Astrocyte (in vitro differentiated cells and primary cell): ENCODE measurements around the gene TNRC6A. TPM values are rescaled to one million over a fixed set of nuclear protein-coding genes. Genes with fewer than 3 reads are reported as not detected.
A peak's percentile ranks its signal among the peaks of the same experiment; 100 is the strongest.

Experiments used
- DNase-seq: peaks from one replicate; pipeline ENCODE4 v3.0.0-alpha.2; 2010; ENCODE audit warnings: low read depth
- FAIRE-seq: peaks from 2 replicates; lab custom pipeline; 2011; peaks lifted over from hg19 to GRCh38; lab: Jason Lieb, UNC
- H2AFZ ChIP-seq: 2 replicates; pipeline ENCODE4 v1.6.0; 2012; ENCODE audit warnings: low read depth, low read length, inconsistent platforms
- H3K27ac ChIP-seq: 2 replicates; pipeline ENCODE4 v1.5.1; 2011; ENCODE audit warnings: low read depth, low read length, inconsistent platforms
- H3K27me3 ChIP-seq: 2 replicates; pipeline ENCODE4 v1.6.0; 2011; ENCODE audit warnings: low read length, inconsistent platforms; ENCODE audit not compliant: insufficient read depth
- H3K36me3 ChIP-seq: 2 replicates; pipeline ENCODE4 v1.5.1; 2011; ENCODE audit warnings: low read length, inconsistent platforms; ENCODE audit not compliant: insufficient read depth
- H3K4me1 ChIP-seq: 2 replicates; pipeline ENCODE4 v1.5.1; 2011; ENCODE audit warnings: low read length, inconsistent platforms; ENCODE audit not compliant: insufficient read depth
- H3K4me2 ChIP-seq: 2 replicates; pipeline ENCODE4 v1.6.0; 2012; ENCODE audit warnings: low read length, inconsistent platforms
- H3K4me3 ChIP-seq: 2 replicates; pipeline ENCODE4 v1.5.1; 2011; ENCODE audit warnings: low read depth, mild to moderate bottlenecking, low read length, inconsistent platforms; ENCODE audit not compliant: insufficient read depth
- H3K79me2 ChIP-seq: 2 replicates; pipeline ENCODE4 v1.6.0; 2012; ENCODE audit warnings: mild to moderate bottlenecking, low read length, inconsistent platforms; ENCODE audit not compliant: insufficient read depth
- H3K9ac ChIP-seq: 2 replicates; pipeline ENCODE4 v1.6.0; 2012; ENCODE audit warnings: mild to moderate bottlenecking, low read length, inconsistent platforms
- H3K9me3 ChIP-seq: 2 replicates; pipeline ENCODE4 v1.5.1; 2012; ENCODE audit warnings: low read depth, mild to moderate bottlenecking, low read length, inconsistent platforms; ENCODE audit not compliant: insufficient read depth
- H4K20me1 ChIP-seq: 2 replicates; pipeline ENCODE4 v1.6.0; 2012; ENCODE audit warnings: low read length, inconsistent platforms; ENCODE audit not compliant: insufficient read depth
- H3K27ac Mint-ChIP-seq: one replicate; pipeline ENCODE4 v1.8.0; 2021; ENCODE audit warnings: mild to moderate bottlenecking, mixed read lengths; ENCODE audit not compliant: unreplicated experiment
- H3K27me3 Mint-ChIP-seq: one replicate; pipeline ENCODE4 v1.8.0; 2021; ENCODE audit warnings: low read depth, mixed read lengths; ENCODE audit not compliant: unreplicated experiment
- H3K36me3 Mint-ChIP-seq: one replicate; pipeline ENCODE4 v1.8.0; 2021; ENCODE audit warnings: low read depth, mixed read lengths; ENCODE audit not compliant: unreplicated experiment
- H3K4me1 Mint-ChIP-seq: one replicate; pipeline ENCODE4 v1.8.0; 2021; ENCODE audit warnings: low read depth, mixed read lengths; ENCODE audit not compliant: unreplicated experiment
- H3K4me3 Mint-ChIP-seq: one replicate; pipeline ENCODE4 v1.8.0; 2021; ENCODE audit warnings: mild to moderate bottlenecking, moderate library complexity, mixed read lengths; ENCODE audit not compliant: unreplicated experiment
- H3K9me3 Mint-ChIP-seq: one replicate; pipeline ENCODE4 v1.8.0; 2021; ENCODE audit warnings: mild to moderate bottlenecking, mixed read lengths; ENCODE audit not compliant: unreplicated experiment
- EZH2 ChIP-seq: IDR thresholded peaks from 2 replicates; pipeline ENCODE4 v1.6.1; 2012; ENCODE audit warnings: mild to moderate bottlenecking, low read length, inconsistent platforms; ENCODE audit not compliant: insufficient read depth
- total RNA-seq: library from RNA; stranded (reverse); gene quantifications from 2 replicates; pipeline ENCODE4 v1.2.1, GENCODE V29; 2021
- TF ChIP-seq, protein P1 (sequence below): IDR thresholded peaks from 2 replicates; pipeline ENCODE4 v1.5.1; 2011; ENCODE audit warnings: low read depth, mild to moderate bottlenecking, inconsistent platforms, low read length, moderate library complexity; ENCODE audit not compliant: insufficient read depth

Gene TNRC6A
- total RNA-seq, 1 donor from 2014 or later, result 51.1 TPM

DNA sequence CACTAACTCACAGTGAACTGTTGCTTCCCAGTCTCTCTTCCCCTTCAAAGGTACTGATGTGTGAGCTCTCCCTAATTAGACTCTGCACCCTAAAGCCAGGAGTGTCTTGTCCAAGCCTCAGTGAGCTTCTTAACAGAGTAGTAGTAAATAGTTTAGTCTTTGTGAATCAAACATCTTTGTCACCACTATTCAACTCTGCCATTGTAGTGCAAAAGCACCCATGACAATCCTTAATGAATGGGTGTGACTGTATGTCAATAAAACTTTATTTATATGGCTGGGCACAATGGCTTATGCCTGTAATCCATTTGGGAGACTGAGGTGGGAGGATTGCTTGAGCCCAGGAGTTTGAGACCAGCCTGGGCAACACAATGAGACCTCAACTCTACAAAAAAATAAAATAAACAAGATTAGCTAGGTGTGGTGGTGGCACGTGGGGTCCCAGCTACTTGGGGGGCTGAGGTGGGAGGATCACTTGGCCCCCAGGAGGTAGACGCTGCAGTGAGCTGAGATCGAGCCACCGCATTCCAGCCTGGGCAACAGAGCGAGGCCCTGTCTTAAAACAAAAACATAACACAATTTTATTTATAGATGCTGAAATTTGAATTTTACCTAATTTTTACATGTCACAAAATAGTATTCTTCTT, 45.5 kb upstream of the TNRC6A start:
- H3K27me3 Mint-ChIP-seq, result no peaks in the 10 kb centered on the region
- Histone ChIP-seq H2AFZ (peak overlapping the region; percentile 23), H3K4me3 (no peak overlapping the region), H3K27ac (no peak overlapping the region), H3K4me1 (peaks cover 12% of the 10 kb centered on the region), H3K9ac (no peak overlapping the region), H3K79me2 (no peaks in the 10 kb centered on the region), H3K36me3 (no peaks in the 10 kb centered on the region), H4K20me1 (no peaks in the 10 kb centered on the region), H3K9me3 (no peaks in the 10 kb centered on the region), H3K4me2 (no peak overlapping the region), H3K27me3 (no peaks in the 10 kb centered on the region)
- H3K36me3 Mint-ChIP-seq, result no peaks in the 10 kb centered on the region
- DNase-seq (no peak), FAIRE-seq (no peak)
- H3K4me3 Mint-ChIP-seq, result no peak overlapping the region
- no peak for TF ChIP-seq EZH2
- TF ChIP-seq, protein P1, sequence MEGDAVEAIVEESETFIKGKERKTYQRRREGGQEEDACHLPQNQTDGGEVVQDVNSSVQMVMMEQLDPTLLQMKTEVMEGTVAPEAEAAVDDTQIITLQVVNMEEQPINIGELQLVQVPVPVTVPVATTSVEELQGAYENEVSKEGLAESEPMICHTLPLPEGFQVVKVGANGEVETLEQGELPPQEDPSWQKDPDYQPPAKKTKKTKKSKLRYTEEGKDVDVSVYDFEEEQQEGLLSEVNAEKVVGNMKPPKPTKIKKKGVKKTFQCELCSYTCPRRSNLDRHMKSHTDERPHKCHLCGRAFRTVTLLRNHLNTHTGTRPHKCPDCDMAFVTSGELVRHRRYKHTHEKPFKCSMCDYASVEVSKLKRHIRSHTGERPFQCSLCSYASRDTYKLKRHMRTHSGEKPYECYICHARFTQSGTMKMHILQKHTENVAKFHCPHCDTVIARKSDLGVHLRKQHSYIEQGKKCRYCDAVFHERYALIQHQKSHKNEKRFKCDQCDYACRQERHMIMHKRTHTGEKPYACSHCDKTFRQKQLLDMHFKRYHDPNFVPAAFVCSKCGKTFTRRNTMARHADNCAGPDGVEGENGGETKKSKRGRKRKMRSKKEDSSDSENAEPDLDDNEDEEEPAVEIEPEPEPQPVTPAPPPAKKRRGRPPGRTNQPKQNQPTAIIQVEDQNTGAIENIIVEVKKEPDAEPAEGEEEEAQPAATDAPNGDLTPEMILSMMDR, result no peak
- H3K9me3 Mint-ChIP-seq, result peaks cover 4% of the 10 kb centered on the region
- H3K27ac Mint-ChIP-seq, result no peak overlapping the region
- peaks cover 11% of the 10 kb centered on the region for H3K4me1 Mint-ChIP-seq

DNA sequence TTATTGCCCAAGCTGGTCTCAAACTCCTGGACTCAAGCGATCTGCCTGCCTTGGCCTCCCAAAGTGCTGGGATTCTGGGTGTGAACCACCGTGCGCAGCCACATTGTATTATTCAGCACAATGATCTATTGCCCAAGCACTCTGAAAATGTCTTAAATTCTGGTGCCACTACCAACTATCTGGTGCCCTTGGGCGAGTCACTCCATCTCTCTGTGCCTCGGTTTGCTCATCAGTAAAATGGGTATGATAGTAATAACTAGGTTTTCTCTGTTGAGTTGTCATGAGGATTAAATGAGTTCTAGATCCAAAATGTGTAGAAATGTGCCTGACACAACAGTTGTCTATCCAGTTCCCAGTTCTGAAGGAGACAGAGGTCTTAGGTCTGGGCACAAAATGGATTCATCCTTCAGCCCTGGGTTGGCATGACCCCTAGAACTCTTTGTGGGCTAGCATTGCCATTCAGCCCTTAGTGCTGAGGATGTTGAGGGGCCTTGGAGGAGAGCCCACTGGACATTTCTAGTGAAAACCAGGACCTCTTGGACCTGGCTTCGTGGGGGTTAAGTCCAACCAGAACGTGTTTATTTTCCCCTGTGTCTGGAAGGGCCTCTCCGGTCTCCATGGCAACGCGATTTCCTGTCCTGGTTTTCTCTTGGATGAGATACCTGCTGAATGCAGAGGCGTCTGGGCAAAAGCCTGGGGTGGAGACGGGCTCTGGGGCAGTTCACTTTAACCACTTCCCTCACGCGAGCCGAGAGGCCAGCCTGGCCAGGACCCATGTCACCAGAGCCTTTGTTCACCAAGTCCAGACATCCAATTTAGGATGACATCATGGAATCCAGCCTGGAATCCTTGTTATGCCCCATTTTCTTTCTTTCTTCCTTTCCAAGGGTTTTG, 43.7 kb upstream of the TNRC6A start:
- FAIRE-seq (no peak), DNase-seq (peak; percentile 80)
- Histone ChIP-seq H3K4me2 (peak overlapping the region; percentile 76), H4K20me1 (no peaks in the 10 kb centered on the region), H3K36me3 (no peaks in the 10 kb centered on the region), H3K27me3 (no peaks in the 10 kb centered on the region), H3K27ac (peak overlapping the region; percentile 65), H3K9me3 (no peaks in the 10 kb centered on the region), H3K4me3 (peak overlapping the region; percentile 14), H2AFZ (peak overlapping the region; percentile 69), H3K4me1 (peaks cover 12% of the 10 kb centered on the region), H3K79me2 (no peaks in the 10 kb centered on the region), H3K9ac (peak overlapping the region; percentile 42)
- Mint-ChIP-seq H3K4me1 (peaks cover 11% of the 10 kb centered on the region), H3K27ac (peak overlapping the region; percentile 98), H3K4me3 (peak overlapping the region; percentile 16), H3K27me3 (no peaks in the 10 kb centered on the region), H3K36me3 (no peaks in the 10 kb centered on the region), H3K9me3 (peaks cover 4% of the 10 kb centered on the region)
- TF ChIP-seq, protein P1, result no peak
- no peak for TF ChIP-seq EZH2
